HG02852 (cell line): Measurements from ENCODE around the gene TMEM45B.
"Not testable (repeated sequence)": the region's sequence is repeated elsewhere in the genome, so short reads cannot be mapped to it uniquely, and the experiment has no call there.

Experiments
- ATAC-seq: cut with Tn5 transposase; IDR thresholded peaks from one replicate; pipeline ENCODE4 v1.9.1; 2021; ENCODE audit warnings: mild to moderate bottlenecking, moderate library complexity; ENCODE audit not compliant: unreplicated experiment

Gene TMEM45B

DNA sequence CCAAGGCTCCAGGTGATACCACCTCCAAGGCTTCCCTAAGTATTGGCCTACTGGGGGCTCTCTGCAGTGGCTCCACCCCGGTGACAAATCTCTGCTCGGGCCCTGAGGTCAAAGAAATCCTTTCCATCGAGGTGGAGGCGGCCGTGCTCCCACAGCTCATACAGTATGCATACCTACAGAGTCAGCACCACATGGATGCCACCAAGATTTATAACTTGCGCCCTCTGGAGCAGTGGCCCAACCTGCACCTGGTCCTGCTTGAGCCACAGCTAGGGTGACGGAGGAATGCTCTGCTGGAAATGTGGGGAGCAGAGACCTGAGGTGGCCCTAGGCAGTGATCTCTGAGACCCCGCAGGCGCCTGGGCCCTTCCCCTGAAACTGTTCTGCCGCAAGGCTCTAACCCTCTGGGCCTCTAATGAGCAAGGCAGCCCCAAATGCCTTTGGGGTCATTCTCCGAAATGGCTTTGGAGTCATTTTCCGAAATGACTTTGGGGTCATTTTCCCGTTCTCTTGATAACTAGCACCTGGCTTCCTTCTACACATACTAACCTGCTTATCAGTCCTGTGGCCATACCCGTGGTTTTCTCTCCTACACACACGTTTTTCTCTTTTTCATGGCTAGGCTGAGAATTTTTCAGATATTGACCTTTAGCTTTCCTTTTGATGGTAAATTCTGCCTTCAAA lies 33.9 kb downstream of the TMEM45B start:
- no peak for ATAC-seq

DNA sequence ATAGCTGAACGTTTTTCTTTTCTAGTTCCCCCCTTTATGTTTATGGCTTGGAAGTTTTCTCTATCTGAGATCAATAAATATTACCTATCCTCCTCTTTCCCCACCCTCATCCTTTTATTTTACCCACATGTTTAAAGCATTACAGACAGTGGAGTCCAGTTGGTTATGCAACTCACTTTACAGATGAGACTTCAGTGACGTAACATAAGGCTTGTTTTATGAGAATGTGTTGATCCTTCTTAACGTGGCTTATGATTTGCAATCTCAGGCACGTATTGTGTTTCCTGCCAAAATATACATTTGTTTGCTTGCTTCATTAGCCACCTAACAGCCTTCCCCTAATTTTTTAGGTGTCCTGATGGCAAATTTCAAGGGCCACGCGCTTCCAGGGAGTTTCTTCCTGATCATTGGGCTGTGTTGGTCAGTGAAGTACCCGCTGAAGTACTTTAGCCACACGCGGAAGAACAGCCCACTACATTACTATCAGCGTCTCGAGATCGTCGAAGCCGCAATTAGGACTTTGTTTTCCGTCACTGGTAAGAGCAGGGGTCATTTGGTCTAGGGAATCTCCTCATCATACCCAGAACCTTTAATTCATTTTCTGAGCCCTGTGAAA lies 36.6 kb downstream of the TMEM45B start:
- ATAC-seq: no peak

DNA sequence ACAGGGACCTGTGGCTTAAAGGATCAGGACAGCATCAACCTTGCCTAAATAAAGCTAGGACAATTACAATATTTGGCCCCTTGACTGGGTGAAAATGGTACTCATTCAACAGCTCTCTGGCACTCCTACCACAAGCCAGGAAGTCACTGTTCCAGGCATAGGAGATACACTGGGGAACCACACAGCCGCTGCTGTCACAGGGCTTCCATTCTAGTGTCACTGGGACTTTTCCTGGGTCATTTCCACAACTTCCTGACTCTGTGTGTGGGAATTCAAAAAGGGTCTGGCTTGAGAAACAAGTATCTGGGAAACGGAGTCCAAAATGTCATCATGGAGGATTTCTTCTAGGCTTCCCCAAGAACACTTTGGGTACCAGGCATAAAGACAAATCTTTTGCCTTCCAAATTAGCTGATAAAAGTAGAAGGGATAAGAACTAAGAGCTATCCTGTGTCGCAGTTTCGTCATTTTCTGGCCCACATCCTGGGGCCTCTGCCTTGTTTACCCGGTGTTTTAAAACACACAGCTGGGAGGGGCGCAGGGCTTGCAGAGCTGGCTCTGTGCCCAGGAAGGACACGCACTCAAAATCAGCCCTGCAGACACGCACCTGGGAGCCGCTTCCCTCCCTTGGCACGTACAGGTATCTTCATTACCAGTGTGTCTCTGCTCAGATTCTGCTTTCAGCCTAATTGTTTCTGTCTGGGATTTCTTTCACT lies 38.0 kb downstream of the TMEM45B start:
- no peak for ATAC-seq

DNA sequence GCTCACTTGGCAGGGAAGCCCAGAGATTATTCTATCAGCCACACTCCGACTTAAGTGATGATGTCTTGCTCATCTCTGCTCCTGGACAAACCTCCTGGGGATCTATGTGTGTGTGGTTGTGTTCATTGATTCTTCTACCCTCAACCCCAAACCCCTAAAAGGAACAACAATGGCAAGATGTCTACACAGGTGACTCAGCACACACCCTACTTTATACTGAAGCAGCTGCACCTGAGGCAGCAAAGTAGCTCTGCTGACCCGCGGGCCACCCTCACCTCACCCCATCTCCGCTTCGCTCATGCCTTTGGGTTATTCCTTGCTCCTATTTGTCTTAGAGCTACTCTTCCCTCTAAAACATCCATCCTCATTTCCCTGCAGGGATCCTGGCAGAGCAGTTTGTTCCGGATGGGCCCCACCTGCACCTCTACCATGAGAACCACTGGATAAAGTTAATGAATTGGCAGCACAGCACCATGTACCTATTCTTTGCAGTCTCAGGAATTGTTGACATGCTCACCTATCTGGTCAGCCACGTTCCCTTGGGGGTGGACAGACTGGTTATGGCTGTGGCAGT lies 38.7 kb downstream of the TMEM45B start:
- ATAC-seq: no peak

DNA sequence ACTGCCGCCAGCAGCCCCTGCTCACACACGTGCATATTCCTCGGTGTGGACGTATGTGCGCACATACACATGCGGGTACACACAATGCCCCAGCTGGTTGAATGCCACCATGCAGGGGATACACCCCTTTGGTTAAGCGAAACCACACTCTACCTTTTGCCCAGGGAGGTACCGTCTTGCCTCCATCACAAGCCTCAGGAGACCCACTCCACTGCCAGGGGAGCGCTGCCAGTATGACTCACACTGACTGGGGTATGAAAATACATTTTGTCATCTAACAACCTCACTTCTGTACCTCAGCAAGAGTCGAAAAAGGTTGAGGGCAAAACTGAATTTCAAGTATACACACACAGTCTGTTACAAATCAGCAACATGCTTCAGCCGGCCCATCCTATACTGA lies 39.4 kb downstream of the TMEM45B start:
- no peak for ATAC-seq

DNA sequence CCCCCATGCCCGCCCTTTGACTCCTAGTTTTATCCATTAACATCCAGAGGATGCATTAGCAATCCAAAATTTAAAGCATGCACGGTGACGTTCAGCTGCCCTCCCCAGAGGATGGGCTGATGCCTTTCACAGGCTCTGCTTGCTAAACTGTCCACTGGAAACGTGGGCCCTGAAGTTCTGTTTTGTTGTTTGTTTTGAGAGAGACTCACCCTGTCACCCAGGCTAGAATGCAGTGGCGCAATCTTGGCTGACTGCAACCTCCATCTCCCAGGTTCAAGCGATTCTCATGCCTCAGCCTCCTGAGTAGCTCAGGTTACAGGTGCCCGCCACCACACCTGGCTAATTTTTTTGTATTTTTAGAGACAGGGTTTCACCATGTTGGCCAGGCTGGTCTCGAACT lies 40.4 kb downstream of the TMEM45B start:
- no peak for ATAC-seq

DNA sequence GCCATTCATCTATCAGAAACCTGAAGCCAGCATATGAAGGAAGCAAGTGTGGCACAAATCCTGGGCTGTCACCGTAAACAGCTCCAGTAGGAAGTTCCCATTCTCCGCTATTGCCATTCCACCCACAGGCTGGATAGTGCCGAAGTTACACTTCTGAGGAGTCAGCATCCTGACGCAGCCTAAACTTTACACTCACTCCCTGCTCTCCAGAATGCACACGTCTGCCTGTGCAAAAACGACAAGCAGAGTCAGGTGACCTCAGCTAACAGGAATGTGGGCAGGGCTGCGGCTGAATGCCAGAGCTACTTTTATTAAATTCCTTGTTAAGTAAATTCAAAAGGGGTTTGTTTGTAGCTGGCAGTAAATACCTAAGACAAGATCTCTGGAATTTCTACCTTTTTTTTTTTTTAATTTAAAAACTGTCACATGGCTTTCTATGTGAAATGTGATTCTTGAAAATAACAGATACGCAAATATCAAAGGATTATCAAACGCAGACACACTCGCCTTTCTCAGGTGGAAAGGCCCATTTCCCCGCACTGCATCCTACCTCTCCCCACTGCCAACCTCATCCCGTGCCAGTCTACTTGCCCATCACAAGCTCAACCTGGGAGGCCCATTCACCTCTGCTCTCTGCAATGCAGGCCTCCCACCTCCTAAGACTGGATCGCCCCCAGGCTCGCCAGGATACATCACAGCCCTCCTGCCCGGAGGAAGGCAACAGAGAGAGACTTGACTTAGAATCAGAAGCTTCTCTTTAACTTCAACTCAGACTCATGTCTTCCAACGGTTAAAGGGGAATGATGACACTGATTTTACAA lies 46.3 kb downstream of the TMEM45B start:
- no peak for ATAC-seq

DNA sequence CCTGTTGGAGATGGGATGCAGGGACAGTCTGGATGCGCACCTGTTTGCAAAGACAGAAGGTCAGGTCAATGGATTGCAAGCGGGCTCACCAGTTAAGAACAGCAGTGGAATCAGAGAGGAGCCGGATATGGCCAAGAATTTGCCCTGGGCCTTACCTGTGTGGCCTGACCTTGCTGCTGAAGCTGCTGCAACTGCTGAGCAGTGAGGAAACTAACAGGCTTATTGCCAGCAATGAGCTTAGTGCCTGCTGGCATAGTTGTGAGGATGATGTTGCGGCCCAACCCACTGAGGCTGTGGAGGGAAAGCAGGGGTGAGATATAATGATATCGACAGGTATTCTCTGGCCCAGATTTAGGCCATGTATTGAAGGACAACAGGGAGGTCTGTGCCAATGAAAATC lies 49.2 kb downstream of the TMEM45B start:
- ATAC-seq: no peak

DNA sequence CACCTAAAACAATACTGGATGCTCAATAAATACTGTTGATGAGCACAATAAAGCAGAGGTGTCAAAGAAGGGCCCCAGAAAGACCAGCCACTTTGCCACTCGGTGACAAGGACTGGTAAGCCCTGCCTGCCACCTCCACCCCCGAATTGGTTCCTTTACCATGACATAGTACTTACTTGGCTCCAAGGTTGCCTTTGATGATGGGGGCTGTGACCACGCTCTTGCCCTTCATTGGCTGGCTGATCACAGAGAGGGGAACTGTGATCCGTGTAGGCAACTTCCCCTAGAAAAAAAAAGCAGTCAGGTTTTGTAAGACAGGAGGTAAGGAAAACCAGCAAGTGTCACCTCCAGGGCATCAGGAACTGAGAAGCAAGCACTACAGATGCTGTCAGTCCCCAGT lies 50.1 kb downstream of the TMEM45B start:
- no peak for ATAC-seq

DNA sequence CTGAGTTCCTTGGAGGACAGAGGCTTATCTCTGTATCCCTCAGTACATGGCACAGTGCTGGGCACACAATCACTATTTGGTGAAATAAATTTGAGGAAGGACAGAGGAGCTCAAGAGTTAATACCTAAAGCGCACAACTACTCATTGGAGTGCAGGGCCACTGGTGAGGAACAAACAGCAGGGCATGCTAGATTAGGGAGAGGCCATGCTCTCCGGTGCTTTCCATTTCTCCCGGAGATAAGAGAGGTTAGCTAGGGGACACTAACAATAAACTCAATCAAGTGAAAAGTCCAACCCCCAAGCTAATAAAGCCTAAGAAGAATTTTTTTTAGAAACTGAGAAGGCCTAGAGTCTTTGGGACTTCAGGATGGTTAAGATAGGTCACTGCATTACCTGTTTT lies 50.7 kb downstream of the TMEM45B start:
- no peak for ATAC-seq

DNA sequence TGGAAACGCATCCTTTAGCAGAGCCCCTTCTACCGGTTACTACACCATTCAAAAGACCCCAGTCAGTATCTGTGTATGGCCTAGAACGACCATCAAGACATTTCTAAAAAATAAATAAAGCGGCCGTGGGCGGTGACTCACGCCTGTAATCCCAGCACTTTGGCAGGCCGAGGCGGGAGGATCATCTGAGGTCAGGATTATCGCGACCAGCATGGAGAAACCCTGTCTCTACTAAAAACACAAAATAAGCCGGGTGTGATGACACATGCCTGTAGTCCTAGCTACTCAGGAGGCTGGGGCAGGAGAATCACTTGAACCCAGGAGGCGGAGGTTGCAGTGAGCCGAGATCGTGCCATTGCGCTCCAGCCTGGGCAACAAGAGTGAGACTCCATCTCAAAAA lies 53.0 kb downstream of the TMEM45B start:
- not testable (repeated sequence) for ATAC-seq

DNA sequence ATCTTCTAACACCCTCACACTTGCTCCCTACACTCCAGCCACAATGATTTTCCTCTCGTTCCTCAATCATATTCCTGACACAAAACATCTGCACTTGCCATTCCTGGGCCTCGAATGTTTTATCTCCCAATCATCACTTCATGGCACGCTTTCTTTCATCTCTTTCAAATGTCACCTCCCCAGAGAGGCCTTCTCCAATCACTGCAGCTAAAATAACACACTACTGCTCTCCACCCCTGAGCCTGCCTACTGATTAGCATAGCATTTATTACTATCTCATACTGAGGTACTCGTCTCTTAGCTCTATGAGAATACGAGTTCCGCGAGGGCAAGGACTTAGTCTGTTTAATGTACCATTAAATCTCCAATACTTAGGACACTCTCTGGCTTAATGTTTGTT lies 56.3 kb downstream of the TMEM45B start:
- ATAC-seq: no peak

DNA sequence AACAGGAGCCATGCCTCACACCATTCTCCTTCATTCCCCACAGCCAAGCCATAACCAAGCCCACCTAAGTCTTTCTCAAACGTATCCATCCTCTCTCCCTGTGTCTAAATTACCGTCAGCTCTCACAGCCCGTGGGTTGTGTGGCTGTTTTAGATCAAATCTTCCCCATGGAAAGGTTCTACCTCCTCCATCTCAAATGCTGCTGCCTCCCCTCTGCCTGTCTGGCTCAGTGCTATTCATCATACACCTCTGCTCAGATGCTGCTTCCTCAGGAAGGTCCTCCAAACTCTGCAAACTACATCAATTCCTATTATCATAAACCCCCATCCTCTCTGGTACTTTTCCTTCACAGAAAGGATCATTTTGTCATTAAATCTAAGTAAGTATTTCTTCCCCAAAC lies 64.7 kb downstream of the TMEM45B start:
- no peak for ATAC-seq

DNA sequence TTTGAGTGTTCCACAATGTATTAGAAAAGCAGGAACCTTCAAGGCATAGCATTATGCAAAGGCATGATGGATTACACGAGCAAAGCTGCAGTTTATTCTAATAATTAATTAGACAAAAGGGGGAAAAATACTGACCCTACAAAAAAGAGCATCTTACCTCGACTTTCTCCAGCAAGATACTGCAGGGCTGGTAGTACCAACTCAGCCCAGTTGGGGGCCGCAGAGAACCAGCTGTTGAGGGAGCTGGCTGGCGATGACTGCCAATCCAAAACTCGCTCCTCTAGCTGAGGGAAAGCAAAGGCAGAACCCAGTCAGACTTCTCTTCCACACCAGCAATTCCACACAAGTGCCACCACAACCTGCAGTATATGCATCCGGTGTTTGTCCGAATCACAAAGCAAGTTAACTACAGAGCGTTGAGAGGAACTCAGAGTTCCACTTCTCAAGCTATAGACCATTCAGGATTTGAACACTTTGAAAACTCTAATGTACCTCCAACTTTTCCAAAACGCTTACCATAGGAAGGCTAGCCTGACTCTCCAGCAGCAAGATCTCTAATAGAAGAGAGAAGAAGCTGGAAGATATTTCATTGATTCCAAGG lies 66.0 kb downstream of the TMEM45B start:
- no peak for ATAC-seq

DNA sequence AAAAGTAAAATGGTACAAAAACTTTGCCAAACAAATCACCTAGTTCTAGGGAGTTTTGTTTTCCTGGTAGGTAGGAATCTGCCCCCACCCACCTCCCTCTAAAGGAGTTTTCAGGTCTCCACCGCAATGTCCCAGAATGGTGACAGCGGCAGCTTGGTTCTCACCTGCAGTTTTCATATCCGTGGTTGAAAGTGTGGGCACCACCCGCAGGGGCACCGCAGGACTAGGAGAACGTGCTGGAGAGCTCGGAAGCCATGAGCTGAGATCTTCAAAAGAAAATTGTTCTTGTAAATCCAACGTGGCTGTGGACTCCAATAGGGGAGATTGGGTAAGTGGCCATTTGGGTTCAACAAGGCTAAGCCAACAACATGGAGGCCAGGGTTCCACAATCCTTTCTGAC lies 68.9 kb downstream of the TMEM45B start:
- no peak for ATAC-seq

DNA sequence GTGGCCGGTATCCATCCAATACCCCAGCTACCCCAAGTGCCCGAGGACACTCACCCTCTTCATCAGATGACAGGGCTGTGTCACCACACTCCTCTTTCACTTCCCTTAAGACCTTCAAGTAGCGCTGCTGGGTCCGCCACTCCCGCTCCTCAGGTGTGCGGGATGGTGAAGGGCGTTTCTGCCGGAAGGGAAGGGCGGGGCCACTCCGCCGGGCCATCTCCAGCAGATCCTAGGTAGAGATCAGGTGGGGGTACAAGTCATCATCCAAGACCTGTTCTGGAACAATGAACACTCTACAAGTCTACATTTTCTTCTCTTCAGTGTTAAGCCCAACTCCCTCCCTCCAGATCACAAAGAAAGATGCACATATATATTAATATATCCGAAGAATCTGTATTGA lies 69.7 kb downstream of the TMEM45B start:
- no peak for ATAC-seq

DNA sequence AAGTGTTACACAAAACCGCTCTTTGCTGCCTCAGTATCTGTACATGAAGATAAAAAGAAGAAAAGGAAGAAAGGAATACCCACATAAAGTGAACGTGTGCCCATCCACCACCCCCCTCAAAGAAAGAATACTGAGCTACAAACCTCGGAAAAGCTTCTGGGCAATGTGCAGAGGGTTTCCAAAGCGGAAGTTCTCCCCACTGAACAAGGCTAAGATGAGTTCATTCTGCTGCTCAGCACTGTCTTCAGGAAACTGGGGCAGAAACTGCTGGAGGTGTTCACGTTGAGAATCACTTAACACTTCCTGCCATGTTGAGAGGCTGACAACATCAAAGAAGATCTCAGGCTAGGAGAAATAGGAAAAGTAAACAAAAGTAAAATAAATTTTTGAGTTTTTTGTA lies 72.8 kb downstream of the TMEM45B start:
- ATAC-seq: no peak

DNA sequence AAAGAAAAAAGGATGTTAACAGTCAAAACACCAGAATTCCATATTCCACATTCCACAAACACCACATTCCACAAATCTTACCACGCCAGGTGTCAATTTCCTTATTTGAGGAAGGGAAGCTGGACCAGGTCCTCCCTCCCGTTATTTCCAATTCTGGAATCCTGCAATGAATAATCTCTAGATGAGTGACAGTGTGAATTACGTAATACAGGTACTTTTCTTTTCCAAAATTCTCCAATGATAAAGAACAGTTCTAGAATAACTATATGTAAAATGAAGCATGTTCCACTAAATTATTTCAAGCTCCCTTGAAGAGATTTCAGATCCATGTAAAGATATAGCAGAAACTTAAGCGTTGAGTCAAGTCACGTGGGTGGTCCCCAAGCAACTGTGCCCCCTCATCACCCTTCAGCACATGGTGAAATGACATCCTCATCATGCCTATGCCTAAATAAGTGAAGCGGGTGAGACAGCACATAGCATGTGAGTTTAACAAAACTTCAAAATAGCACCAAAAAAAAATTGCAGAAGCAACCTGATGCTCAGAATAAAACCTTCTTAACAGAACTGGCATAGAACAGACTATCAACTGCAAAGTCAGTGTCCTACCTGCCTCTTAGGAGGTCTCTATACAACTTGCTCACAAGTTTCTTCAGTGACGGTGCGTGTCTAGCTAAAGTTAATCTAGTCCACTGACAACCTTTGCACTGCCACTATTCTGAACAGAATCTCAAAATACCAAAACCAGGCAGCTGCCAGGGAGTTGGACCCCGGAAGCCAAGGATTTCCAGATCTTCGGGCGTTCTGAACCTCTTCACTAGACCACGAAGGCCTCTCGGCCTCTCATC lies 78.9 kb downstream of the TMEM45B start:
- ATAC-seq: no peak

DNA sequence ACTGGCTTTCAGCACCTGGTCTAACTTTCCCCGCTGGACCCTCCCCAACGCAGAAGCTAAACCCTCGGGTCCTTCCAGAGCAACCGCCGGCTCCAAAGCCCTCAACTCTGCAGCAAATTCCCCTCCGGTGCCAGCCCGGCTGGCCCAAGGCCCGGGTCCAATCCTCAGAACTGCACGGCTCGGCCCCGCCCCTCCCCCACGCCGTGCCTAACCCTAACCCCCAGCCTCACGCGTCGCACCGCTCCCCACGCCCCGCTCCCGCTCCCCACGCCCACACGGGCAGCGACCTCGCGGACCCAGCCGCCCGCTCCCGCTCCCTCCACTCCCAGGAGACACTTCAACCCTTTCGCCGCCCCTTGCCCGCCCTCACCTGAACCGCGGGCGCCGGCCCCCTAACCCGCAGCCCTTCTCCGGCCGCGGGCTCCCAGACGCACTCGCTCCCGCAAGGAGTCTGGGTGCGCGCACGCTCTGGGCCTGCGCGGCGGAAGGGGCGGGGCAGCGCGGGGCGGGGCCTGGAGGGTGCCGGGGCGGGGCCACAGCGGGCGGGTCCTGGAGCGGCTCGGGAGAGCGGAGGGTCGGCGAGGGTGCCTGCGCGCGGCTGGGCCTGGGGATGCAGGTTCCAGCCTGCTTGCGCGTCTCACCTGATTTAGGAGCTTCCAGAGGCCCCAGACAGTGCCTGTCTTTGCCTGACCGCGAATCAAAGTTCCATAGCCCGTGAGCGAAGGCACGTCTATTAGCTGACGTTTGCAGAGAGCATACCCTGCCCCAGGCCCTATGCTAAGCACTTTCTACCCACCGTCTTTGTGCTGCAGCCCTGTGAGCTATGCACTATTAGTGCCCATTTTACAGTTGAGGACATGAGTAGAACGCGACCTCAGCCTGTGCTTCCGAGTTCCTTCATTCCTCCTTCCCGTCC lies 79.7 kb downstream of the TMEM45B start, which contains the start of gene NFRKB:
TSS of gene NFRKB (minus strand) at position 453 of the 916 bp plus-strand sequence. CDS start 2,729 bp downstream, outside the sequence.
- peak; percentile 95 for ATAC-seq
